Ishikawa (cell line): ENCODE results near the gene SNX3.

ENCODE experiments used
- CEBPB ChIP-seq: IDR thresholded peaks from 2 replicates; pipeline ENCODE4 v1.6.1; 2012
- CREB1 ChIP-seq: IDR thresholded peaks from 2 replicates; pipeline ENCODE4 v1.6.1; 2012; ENCODE audit warnings: low read depth
- EGR1 ChIP-seq: IDR thresholded peaks from 2 replicates; pipeline ENCODE4 v1.6.1; 2012
- EP300 ChIP-seq: IDR thresholded peaks from 2 replicates; pipeline ENCODE4 v1.6.1; 2012; ENCODE audit warnings: borderline replicate concordance
- FOXM1 ChIP-seq: IDR thresholded peaks from 2 replicates; pipeline ENCODE4 v1.6.1; 2012; ENCODE audit warnings: low read depth, borderline replicate concordance
- MAX ChIP-seq: IDR thresholded peaks from 2 replicates; pipeline ENCODE4 v1.6.1; 2012
- NFIC ChIP-seq: IDR thresholded peaks from 2 replicates; pipeline ENCODE4 v1.6.1; 2012
- RAD21 ChIP-seq: IDR thresholded peaks from 2 replicates; pipeline ENCODE4 v1.6.1; 2012; ENCODE audit warnings: low read depth
- TAF1 ChIP-seq: IDR thresholded peaks from 2 replicates; pipeline ENCODE4 v1.6.1; 2012; ENCODE audit warnings: low read depth, mild to moderate bottlenecking
- TCF12 ChIP-seq: IDR thresholded peaks from 2 replicates; pipeline ENCODE4 v1.6.1; 2012; ENCODE audit warnings: low read depth
- TEAD4 ChIP-seq: IDR thresholded peaks from 2 replicates; pipeline ENCODE4 v1.6.1; 2012
- USF1 ChIP-seq: IDR thresholded peaks from 2 replicates; pipeline ENCODE4 v1.6.1; 2012
- YY1 ChIP-seq: IDR thresholded peaks from 2 replicates; pipeline ENCODE4 v1.6.1; 2012; ENCODE audit warnings: low read depth
- ZBTB7A ChIP-seq: IDR thresholded peaks from 2 replicates; pipeline ENCODE4 v1.6.1; 2012; ENCODE audit warnings: low read depth
- TF ChIP-seq, protein P1 (sequence below): IDR thresholded peaks from 2 replicates; pipeline ENCODE4 v1.6.1; 2012; ENCODE audit warnings: low read depth, mild to moderate bottlenecking

Gene SNX3

GRCh38 chr6:108167449-108168089, 93.3 kb downstream of the SNX3 start:
- TF ChIP-seq TEAD4 (no peak), RAD21 (no peak), EP300 (no peak), TAF1 (no peak), YY1 (no peak), MAX (no peak), ZBTB7A (no peak), USF1 (no peak), CREB1 (no peak), CEBPB (no peak), FOXM1 (no peak), TCF12 (no peak), NFIC (no peak)

GRCh38 chr6:108166664-108167448, 94.0 kb downstream of the SNX3 start:
- TF ChIP-seq NFIC (no peak), TEAD4 (no peak), ZBTB7A (no peak), EP300 (no peak), RAD21 (no peak), TCF12 (no peak), CEBPB (no peak), MAX (no peak), EGR1 (no peak)

GRCh38 chr6:108165714-108166663, 94.9 kb downstream of the SNX3 start, which contains the start of gene NR2E1:
Gene NR2E1, plus strand, starts transcription at chr6:108166022. Its CDS starts 744 bp downstream, at chr6:108166766.
- TF ChIP-seq CREB1: no peak
- TF ChIP-seq, protein P1, sequence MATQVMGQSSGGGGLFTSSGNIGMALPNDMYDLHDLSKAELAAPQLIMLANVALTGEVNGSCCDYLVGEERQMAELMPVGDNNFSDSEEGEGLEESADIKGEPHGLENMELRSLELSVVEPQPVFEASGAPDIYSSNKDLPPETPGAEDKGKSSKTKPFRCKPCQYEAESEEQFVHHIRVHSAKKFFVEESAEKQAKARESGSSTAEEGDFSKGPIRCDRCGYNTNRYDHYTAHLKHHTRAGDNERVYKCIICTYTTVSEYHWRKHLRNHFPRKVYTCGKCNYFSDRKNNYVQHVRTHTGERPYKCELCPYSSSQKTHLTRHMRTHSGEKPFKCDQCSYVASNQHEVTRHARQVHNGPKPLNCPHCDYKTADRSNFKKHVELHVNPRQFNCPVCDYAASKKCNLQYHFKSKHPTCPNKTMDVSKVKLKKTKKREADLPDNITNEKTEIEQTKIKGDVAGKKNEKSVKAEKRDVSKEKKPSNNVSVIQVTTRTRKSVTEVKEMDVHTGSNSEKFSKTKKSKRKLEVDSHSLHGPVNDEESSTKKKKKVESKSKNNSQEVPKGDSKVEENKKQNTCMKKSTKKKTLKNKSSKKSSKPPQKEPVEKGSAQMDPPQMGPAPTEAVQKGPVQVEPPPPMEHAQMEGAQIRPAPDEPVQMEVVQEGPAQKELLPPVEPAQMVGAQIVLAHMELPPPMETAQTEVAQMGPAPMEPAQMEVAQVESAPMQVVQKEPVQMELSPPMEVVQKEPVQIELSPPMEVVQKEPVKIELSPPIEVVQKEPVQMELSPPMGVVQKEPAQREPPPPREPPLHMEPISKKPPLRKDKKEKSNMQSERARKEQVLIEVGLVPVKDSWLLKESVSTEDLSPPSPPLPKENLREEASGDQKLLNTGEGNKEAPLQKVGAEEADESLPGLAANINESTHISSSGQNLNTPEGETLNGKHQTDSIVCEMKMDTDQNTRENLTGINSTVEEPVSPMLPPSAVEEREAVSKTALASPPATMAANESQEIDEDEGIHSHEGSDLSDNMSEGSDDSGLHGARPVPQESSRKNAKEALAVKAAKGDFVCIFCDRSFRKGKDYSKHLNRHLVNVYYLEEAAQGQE: no peak
- no peak for TF ChIP-seq FOXM1
- no peak for TF ChIP-seq TCF12
- TF ChIP-seq MAX: peak; percentile 38; the same call in 1 of the 2 replicates
- TF ChIP-seq YY1: no peak
- TF ChIP-seq EP300: no peak

DNA sequence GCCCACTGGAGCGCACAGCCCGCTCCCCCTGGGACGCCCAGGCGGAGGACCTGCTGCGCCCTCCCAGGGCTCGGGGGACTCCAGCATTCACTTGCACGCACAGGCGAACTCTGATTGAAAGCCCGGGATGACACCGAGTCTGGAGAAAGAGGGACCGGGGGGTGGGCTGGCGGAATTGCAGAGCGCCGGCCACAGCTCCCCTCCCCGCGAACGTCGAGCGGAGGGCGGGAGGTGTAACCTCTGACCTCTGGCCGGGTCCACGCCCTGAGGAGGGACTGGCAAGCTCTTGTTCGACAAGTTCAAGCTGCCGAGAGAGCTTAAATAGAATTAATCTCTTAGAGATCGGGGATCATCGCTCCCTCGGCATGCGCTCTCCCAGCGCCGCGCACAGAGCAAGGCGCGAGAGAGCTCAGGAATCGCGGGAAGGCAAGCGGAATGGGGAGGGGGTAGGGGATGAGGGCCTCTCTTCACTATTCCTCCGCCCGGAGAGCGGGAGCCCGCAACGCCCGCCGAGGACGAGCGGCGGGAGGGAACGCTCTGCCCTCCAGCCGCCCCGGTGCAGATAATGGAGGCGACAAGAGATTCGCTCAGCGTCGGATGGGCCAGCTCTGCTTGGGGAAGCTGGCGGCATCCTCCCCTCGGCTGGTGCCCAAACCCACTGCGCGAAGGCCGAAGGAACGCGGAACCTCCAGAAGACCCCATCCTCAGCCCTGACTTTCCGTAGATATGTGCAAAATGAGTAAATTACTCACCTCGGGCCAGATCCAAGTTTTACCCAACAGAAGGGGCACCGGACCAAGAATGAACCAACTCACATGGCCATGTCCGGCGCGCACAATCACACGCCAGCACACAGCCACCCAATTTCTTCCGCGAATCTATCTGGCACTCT, 95.8 kb downstream of the SNX3 start:
- TF ChIP-seq NFIC (no peak), RAD21 (no peak), FOXM1 (no peak), TEAD4 (no peak), USF1 (no peak), YY1 (no peak), TCF12 (no peak), EGR1 (no peak), ZBTB7A (no peak), EP300 (no peak), CREB1 (no peak), MAX (no peak), TAF1 (no peak), CEBPB (no peak)
- TF ChIP-seq, protein P1: no peak
